ENCODE measurements around the gene AKR1A1.

Gene AKR1A1

GRCh38 chr1:45535988-45536766 is 14.4 kb upstream of the AKR1A1 start:
- Histone ChIP-seq H4K20me1 (ENCODE audit: insufficient read depth, low read length) (no peaks in the 10 kb centered on the region), H3K36me3 (ENCODE audit: insufficient read depth, low read length) (no peaks in the 10 kb centered on the region), H3K4me1 (ENCODE audit: insufficient read depth, low read length, severe bottlenecking) (no peaks in the 10 kb centered on the region), H3K9me2 (ENCODE audit: low read depth, low read length) (no peaks in the 10 kb centered on the region), H3K27ac (ENCODE audit: low read depth, low read length, poor library complexity, severe bottlenecking) (no peak overlapping the region), H2AFZ (ENCODE audit: low read length) (no peak overlapping the region), H3K4me3 (ENCODE audit: low read depth, low read length, poor library complexity, severe bottlenecking) (no peak overlapping the region), H3F3A (ENCODE audit: insufficient read depth, low read length) (no peaks in the 10 kb centered on the region), H3K9ac (ENCODE audit: low read length) (no peak overlapping the region), H3K9me3 (ENCODE audit: low read length) (no peaks in the 10 kb centered on the region), H3K79me2 (ENCODE audit: insufficient read depth, low read length) (no peaks in the 10 kb centered on the region), H3K4me2 (ENCODE audit: low read length) (no peak overlapping the region), H3K27me3 (ENCODE audit: insufficient read depth, low read length) (no peaks in the 10 kb centered on the region)
- TF ChIP-seq EZH2 (IDR thresholded peaks at IDR 0.05; ENCODE audit: borderline replicate concordance, low read length) (no peak), CTCF (IDR thresholded peaks at IDR 0.05; ENCODE audit: low read length) (no peak)

- TF ChIP-seq CTCF (IDR thresholded peaks at IDR 0.05; ENCODE audit: low read length), result no peak
- no peak for TF ChIP-seq EZH2 (IDR thresholded peaks at IDR 0.05; ENCODE audit: borderline replicate concordance, low read length)
- H3K36me3 ChIP-seq (ENCODE audit: insufficient read depth, low read length), result no peaks in the 10 kb centered on the region
- H3K27ac ChIP-seq (ENCODE audit: low read depth, low read length, poor library complexity, severe bottlenecking), result no peak overlapping the region
Observed at GRCh38 chr1:45536886-45537285, 13.7 kb upstream of the AKR1A1 start.

GRCh38 chr1:45541193-45541592 is 9.4 kb upstream of the AKR1A1 start:
- no peak overlapping the region for H3K4me2 ChIP-seq (ENCODE audit: low read length)
- no peaks in the 10 kb centered on the region for H3K9me2 ChIP-seq (ENCODE audit: low read depth, low read length)
- H3F3A ChIP-seq (ENCODE audit: insufficient read depth, low read length), result no peaks in the 10 kb centered on the region
- peaks cover 23% of the 10 kb centered on the region for H3K4me1 ChIP-seq (ENCODE audit: insufficient read depth, low read length, severe bottlenecking)
- H3K9me3 ChIP-seq (ENCODE audit: low read length), result no peaks in the 10 kb centered on the region
- no peak overlapping the region for H3K27ac ChIP-seq (ENCODE audit: low read depth, low read length, poor library complexity, severe bottlenecking)
- TF ChIP-seq EZH2 (IDR thresholded peaks at IDR 0.05; ENCODE audit: borderline replicate concordance, low read length) (no peak), CTCF (IDR thresholded peaks at IDR 0.05; ENCODE audit: low read length) (no peak)
- no peak overlapping the region for H3K9ac ChIP-seq (ENCODE audit: low read length)
- H2AFZ ChIP-seq (ENCODE audit: low read length), result no peak overlapping the region
- H3K36me3 ChIP-seq (ENCODE audit: insufficient read depth, low read length), result no peaks in the 10 kb centered on the region
- no peaks in the 10 kb centered on the region for H3K79me2 ChIP-seq (ENCODE audit: insufficient read depth, low read length)
- no peak overlapping the region for H3K4me3 ChIP-seq (ENCODE audit: low read depth, low read length, poor library complexity, severe bottlenecking)
- H4K20me1 ChIP-seq (ENCODE audit: insufficient read depth, low read length), result no peaks in the 10 kb centered on the region
- no peaks in the 10 kb centered on the region for H3K27me3 ChIP-seq (ENCODE audit: insufficient read depth, low read length)

More at GRCh38 chr1:45536886-45537285, 13.7 kb upstream of the AKR1A1 start:
- Histone ChIP-seq H3K79me2 (ENCODE audit: insufficient read depth, low read length) (no peaks in the 10 kb centered on the region), H3F3A (ENCODE audit: insufficient read depth, low read length) (no peaks in the 10 kb centered on the region), H3K4me3 (ENCODE audit: low read depth, low read length, poor library complexity, severe bottlenecking) (no peak overlapping the region), H3K9me2 (ENCODE audit: low read depth, low read length) (no peaks in the 10 kb centered on the region), H3K9ac (ENCODE audit: low read length) (no peak overlapping the region), H3K27me3 (ENCODE audit: insufficient read depth, low read length) (no peaks in the 10 kb centered on the region), H3K9me3 (ENCODE audit: low read length) (no peaks in the 10 kb centered on the region), H3K4me2 (ENCODE audit: low read length) (no peak overlapping the region), H3K4me1 (ENCODE audit: insufficient read depth, low read length, severe bottlenecking) (no peaks in the 10 kb centered on the region), H4K20me1 (ENCODE audit: insufficient read depth, low read length) (no peaks in the 10 kb centered on the region), H2AFZ (ENCODE audit: low read length) (no peak overlapping the region)

All from OCI-LY1 (cell line).